GM12875 (cell line): Measurements from ENCODE around the gene SPDYE16.
"Not testable (repeated sequence)": the region's sequence is repeated elsewhere in the genome, so short reads cannot be mapped to it uniquely, and the experiment has no call there.

Experiments
- H3K4me3 ChIP-seq: one replicate; pipeline ENCODE4 v1.5.1; 2011; ENCODE audit warnings: low read depth, low read length, control low read depth
- TF ChIP-seq, protein P1 (sequence below): IDR thresholded peaks from 2 replicates; pipeline ENCODE4 v1.5.1; 2011; ENCODE audit warnings: low read depth, mild to moderate bottlenecking, control low read depth, inconsistent platforms, low read length, moderate library complexity, borderline replicate concordance; ENCODE audit not compliant: insufficient read depth

Gene SPDYE16

GRCh38 chr7:76505168-76506080, 37.7 kb downstream of the SPDYE16 start:
- TF ChIP-seq, protein P1, sequence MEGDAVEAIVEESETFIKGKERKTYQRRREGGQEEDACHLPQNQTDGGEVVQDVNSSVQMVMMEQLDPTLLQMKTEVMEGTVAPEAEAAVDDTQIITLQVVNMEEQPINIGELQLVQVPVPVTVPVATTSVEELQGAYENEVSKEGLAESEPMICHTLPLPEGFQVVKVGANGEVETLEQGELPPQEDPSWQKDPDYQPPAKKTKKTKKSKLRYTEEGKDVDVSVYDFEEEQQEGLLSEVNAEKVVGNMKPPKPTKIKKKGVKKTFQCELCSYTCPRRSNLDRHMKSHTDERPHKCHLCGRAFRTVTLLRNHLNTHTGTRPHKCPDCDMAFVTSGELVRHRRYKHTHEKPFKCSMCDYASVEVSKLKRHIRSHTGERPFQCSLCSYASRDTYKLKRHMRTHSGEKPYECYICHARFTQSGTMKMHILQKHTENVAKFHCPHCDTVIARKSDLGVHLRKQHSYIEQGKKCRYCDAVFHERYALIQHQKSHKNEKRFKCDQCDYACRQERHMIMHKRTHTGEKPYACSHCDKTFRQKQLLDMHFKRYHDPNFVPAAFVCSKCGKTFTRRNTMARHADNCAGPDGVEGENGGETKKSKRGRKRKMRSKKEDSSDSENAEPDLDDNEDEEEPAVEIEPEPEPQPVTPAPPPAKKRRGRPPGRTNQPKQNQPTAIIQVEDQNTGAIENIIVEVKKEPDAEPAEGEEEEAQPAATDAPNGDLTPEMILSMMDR: no peak
- H3K4me3 ChIP-seq: no peak overlapping the region

DNA sequence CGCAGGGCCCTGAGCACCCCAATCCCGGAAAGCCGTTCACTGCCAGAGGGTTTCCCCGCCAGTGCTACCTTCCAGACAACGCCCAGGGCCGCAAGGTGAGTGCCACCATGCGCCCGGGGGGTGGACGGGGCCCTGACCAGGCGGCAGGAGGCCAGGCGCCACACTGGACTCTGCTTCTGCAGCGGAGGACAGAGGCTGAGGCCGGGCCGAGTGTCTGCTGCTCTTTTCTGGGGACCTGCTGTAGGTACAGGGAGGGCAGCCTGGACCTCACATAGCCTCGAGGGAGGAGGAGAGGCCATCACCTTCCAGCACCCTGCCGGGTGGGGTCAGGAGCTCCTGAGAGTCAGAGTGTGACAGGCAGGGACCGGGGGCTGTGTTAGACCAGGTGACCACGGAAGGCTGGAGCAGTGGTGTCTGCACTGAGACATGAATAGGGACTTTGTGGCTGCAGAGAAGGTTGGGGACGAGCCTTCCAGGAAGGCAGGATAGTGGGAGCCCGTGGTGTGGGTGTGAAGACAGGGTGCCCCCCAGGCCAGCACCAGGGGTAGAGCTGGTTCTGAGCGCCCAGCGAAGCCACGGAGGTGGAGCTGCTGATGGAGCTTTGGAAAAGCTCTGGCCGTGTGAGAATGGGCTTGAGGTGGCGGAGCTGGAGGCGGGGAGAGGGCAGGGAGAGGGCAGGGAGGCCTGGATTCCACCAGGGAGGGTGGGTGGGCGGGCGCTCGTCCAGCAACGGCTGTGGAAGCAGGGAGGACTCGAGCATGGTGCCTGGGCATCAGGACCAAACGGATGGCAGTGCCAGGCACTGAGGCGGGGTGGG, 38.5 kb downstream of the SPDYE16 start:
- not testable (repeated sequence) for H3K4me3 ChIP-seq

- not testable (repeated sequence) for H3K4me3 ChIP-seq
These were observed 39.9 kb downstream of the SPDYE16 start for GRCh38 chr7:76503244-76503643.

- not testable (repeated sequence) for H3K4me3 ChIP-seq
These were observed 40.3 kb downstream of the SPDYE16 start for GRCh38 chr7:76502836-76503235.

GRCh38 chr7:76502224-76502623, 40.9 kb downstream of the SPDYE16 start:
- H3K4me3 ChIP-seq: not testable (repeated sequence)

DNA sequence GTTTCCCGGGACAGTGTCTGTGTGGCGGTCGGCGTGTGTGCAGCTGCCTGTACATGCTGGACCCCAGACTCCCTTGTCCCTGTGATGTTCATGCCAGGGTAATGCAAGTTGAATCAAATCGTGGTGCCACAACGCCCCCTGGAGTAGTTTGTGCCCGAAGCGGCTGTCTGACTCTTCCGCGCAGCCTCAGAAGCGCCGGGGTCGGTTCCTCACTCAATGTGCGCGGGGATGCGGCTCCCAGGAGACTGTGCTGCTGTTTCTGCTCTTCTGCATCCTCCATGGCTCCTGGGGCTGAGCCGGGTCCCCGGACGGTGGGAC, 43.2 kb downstream of the SPDYE16 start:
- not testable (repeated sequence) for H3K4me3 ChIP-seq

- H3K4me3 ChIP-seq: not testable (repeated sequence)
These were observed 43.7 kb downstream of the SPDYE16 start for GRCh38 chr7:76499201-76499923.

GRCh38 chr7:76498583-76499200, 44.4 kb downstream of the SPDYE16 start:
- not testable (repeated sequence) for H3K4me3 ChIP-seq

- not testable (repeated sequence) for H3K4me3 ChIP-seq
These were observed 45.0 kb downstream of the SPDYE16 start for GRCh38 chr7:76497918-76498582.

- H3K4me3 ChIP-seq: not testable (repeated sequence)
These were observed 47.4 kb downstream of the SPDYE16 start for GRCh38 chr7:76495717-76496116.

- H3K4me3 ChIP-seq: not testable (repeated sequence)
These were observed 51.0 kb downstream of the SPDYE16 start for GRCh38 chr7:76492139-76492538.

GRCh38 chr7:76487969-76488368, 55.1 kb downstream of the SPDYE16 start:
- H3K4me3 ChIP-seq: not testable (repeated sequence)

- not testable (repeated sequence) for H3K4me3 ChIP-seq
These were observed 56.5 kb downstream of the SPDYE16 start for GRCh38 chr7:76486618-76487017.

- not testable (repeated sequence) for H3K4me3 ChIP-seq
These were observed 57.1 kb downstream of the SPDYE16 start for GRCh38 chr7:76485822-76486610.

DNA sequence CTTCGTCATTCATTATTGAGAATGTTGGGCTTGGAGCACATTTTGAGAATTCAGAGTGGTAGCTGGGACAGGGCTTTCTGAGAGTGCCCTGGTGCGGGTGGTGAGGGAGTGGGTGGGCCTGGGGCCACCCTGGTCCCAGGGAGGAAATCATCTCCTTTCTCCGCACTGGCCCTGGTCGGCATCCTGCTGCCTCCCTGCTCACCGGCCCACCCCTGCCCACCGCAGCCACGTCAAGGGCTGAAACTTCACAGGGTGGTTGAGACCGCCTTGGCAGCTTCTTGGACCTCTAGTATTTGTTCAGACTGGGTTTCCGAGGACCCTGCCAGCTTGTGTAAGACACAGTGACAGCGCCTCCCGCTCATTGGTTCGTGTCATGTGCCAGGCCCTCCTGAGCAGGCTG, 58.6 kb downstream of the SPDYE16 start:
- H3K4me3 ChIP-seq: not testable (repeated sequence)

GRCh38 chr7:76483081-76483480, 60.0 kb downstream of the SPDYE16 start:
- not testable (repeated sequence) for H3K4me3 ChIP-seq

- not testable (repeated sequence) for H3K4me3 ChIP-seq
These were observed 60.4 kb downstream of the SPDYE16 start for GRCh38 chr7:76482660-76483059.
